Measurements from ENCODE around the gene OR6C70. TPM values are rescaled to one million over a fixed set of nuclear protein-coding genes. Genes with fewer than 3 reads are reported as not detected.
"Not testable (repeated sequence)": the region's sequence is repeated elsewhere in the genome, so short reads cannot be mapped to it uniquely, and the experiment has no call there.

The OR6C70 gene
- total RNA-seq: not detected
- not detected for polyA plus RNA-seq
- long read RNA-seq, donor 1: 0 reads
- long read RNA-seq, donor 2: 0 reads
- long read RNA-seq, donor 3: 0 reads
- long read RNA-seq, donor 4: 0 reads
- long read RNA-seq, donor 5: 0 reads
- long read RNA-seq, donor 6: 0 reads
- long read RNA-seq, donor 7: 0 reads
- long read RNA-seq, donor 8: 0 reads
- long read RNA-seq, donor 9: 0 reads
- long read RNA-seq, donor 10: 0 reads

GRCh38 chr12:55470088-55470829 lies at the start of gene OR6C70:
OR6C70 (minus strand) TSS chr12:55470138; CDS start chr12:55470138, 0 bp downstream.
- 95% methylated on average over 3 of the region's 3 CpGs for WGBS

DNA sequence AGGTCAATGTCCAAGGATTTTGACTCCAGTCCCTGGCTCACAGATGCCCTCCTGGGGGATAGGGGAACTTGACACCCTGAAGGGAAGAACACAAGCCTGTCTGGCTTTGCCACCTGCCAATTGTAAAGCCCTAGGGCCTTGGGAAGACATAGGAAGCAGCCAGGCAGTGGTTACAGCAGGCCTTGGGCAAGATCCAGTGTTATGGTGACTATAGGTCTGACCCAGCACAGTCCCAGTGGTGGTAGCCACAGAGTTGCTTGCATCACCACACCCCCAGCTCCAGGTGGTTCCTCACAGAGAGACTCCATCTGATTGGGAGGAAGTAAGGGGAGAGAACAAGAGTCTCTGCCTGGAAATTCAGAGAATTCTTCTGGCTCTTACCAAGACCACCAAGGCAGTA lies 46.5 kb upstream of the OR6C70 start:
- no peaks in the 10 kb centered on the region for H3K4me1 ChIP-seq (ENCODE audit: control insufficient read depth in 2 of 2, insufficient read depth in 2 of 2, low read length in 2 of 2)
- DNase-seq (ENCODE audit: low read depth in 6 of 9, low spot score in 9 of 9): no peak
- H3K27ac ChIP-seq (ENCODE audit: low read depth in 1 of 2, low read length in 1 of 2): no peak overlapping the region
- no peak overlapping the region for H3K4me3 ChIP-seq (ENCODE audit: low read length in 2 of 2)
- no peaks in the 10 kb centered on the region for H3K36me3 ChIP-seq (ENCODE audit: control insufficient read depth in 2 of 2, insufficient read depth in 2 of 2, low read length in 1 of 2)
- no peaks in the 10 kb centered on the region for H3K27me3 ChIP-seq (ENCODE audit: control insufficient read depth in 2 of 2, insufficient read depth in 1 of 2, low read length in 1 of 2)
- no peaks in the 10 kb centered on the region for H3K9me3 ChIP-seq (ENCODE audit: control insufficient read depth in 2 of 2, insufficient read depth in 1 of 2, low read length in 1 of 2)

More at GRCh38 chr12:55470088-55470829, at the start of gene OR6C70:
- no peak for DNase-seq (ENCODE audit: low read depth in 6 of 9, low spot score in 9 of 9)
- Histone ChIP-seq H3K4me1 (ENCODE audit: control insufficient read depth in 2 of 2, insufficient read depth in 2 of 2, low read length in 2 of 2) (no peaks in the 10 kb centered on the region), H3K27me3 (ENCODE audit: control insufficient read depth in 2 of 2, insufficient read depth in 1 of 2, low read length in 1 of 2) (no peaks in the 10 kb centered on the region), H3K9me3 (ENCODE audit: control insufficient read depth in 2 of 2, insufficient read depth in 1 of 2, low read length in 1 of 2) (no peaks in the 10 kb centered on the region), H3K27ac (ENCODE audit: low read depth in 1 of 2, low read length in 1 of 2) (no peak within 1 kb of the TSS), H3K36me3 (ENCODE audit: control insufficient read depth in 2 of 2, insufficient read depth in 2 of 2, low read length in 1 of 2) (no peaks in the 10 kb centered on the region), H3K4me3 (ENCODE audit: low read length in 2 of 2) (no peak within 1 kb of the TSS)

DNA sequence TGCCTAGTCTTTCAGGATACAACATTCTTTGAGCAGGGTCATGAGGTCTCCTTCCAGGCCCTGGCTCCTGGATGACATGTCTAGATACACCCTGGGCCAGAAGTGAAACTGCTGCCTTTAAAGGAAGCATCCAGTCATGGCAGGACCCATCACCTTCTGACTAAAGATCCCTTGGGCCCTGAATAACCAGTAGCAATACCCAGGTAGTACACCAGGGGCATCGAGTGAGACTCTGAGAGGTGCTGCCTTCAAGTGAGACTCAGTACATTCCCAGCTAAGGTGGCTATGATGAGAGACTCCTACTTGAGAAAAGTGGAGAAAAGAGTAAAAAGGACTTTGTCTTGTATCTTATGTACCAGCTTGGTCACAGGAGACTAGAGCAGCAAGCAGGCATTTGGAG lies 45.8 kb upstream of the OR6C70 start:
- DNase-seq (ENCODE audit: low read depth in 6 of 9, low spot score in 9 of 9): no peak
- Histone ChIP-seq H3K4me1 (ENCODE audit: control insufficient read depth in 2 of 2, insufficient read depth in 2 of 2, low read length in 2 of 2) (no peaks in the 10 kb centered on the region), H3K27me3 (ENCODE audit: control insufficient read depth in 2 of 2, insufficient read depth in 1 of 2, low read length in 1 of 2) (no peaks in the 10 kb centered on the region), H3K4me3 (ENCODE audit: low read length in 2 of 2) (no peak overlapping the region), H3K9me3 (ENCODE audit: control insufficient read depth in 2 of 2, insufficient read depth in 1 of 2, low read length in 1 of 2) (no peaks in the 10 kb centered on the region), H3K27ac (ENCODE audit: low read depth in 1 of 2, low read length in 1 of 2) (no peak overlapping the region), H3K36me3 (ENCODE audit: control insufficient read depth in 2 of 2, insufficient read depth in 2 of 2, low read length in 1 of 2) (no peaks in the 10 kb centered on the region)
- 87% methylated on average over 1 of the region's 1 CpG for WGBS

- Histone ChIP-seq H3K36me3 (ENCODE audit: control insufficient read depth in 2 of 2, insufficient read depth in 2 of 2, low read length in 1 of 2) (no peaks in the 10 kb centered on the region), H3K27me3 (ENCODE audit: control insufficient read depth in 2 of 2, insufficient read depth in 1 of 2, low read length in 1 of 2) (no peaks in the 10 kb centered on the region), H3K9me3 (ENCODE audit: control insufficient read depth in 2 of 2, insufficient read depth in 1 of 2, low read length in 1 of 2) (no peaks in the 10 kb centered on the region), H3K27ac (ENCODE audit: low read depth in 1 of 2, low read length in 1 of 2) (no peak overlapping the region), H3K4me3 (ENCODE audit: low read length in 2 of 2) (no peak overlapping the region), H3K4me1 (ENCODE audit: control insufficient read depth in 2 of 2, insufficient read depth in 2 of 2, low read length in 2 of 2) (no peaks in the 10 kb centered on the region)
- no peak for DNase-seq (ENCODE audit: low read depth in 6 of 9, low spot score in 9 of 9)
- 63% methylated on average over 2 of the region's 2 CpGs for WGBS
Observed at GRCh38 chr12:55501601-55502000, 31.7 kb upstream of the OR6C70 start.

- no peak for DNase-seq (ENCODE audit: low read depth in 6 of 9, low spot score in 9 of 9)
- H3K27ac ChIP-seq (ENCODE audit: low read depth in 1 of 2, low read length in 1 of 2): no peak overlapping the region
- WGBS: 51% methylated on average over 2 of the region's 2 CpGs
Observed at GRCh38 chr12:55499810-55500252, 29.9 kb upstream of the OR6C70 start.

DNA sequence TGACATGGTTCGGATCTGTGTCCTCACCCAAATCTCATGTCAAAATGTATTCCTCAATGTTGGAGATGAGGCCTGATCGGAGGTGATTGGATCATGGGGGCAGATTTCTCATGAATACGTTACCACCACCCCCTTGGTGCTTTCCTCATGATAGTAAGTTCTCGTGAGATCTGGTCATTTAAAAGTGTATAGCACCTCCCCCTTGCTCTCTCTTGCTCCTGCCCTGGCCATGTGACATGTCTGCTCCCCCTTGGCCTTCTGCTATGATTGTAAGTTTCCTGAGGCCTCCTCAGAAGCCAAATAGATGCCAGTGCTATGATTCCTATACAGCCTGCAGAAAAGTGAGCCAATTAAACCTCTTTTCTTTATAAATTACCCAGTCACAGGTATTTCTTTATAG lies 29.3 kb upstream of the OR6C70 start:
- no peaks in the 10 kb centered on the region for H3K27me3 ChIP-seq (ENCODE audit: control insufficient read depth in 2 of 2, insufficient read depth in 1 of 2, low read length in 1 of 2)
- H3K4me1 ChIP-seq (ENCODE audit: control insufficient read depth in 2 of 2, insufficient read depth in 2 of 2, low read length in 2 of 2): no peaks in the 10 kb centered on the region
- no peak for DNase-seq (ENCODE audit: low read depth in 6 of 9, low spot score in 9 of 9)
- no peak overlapping the region for H3K27ac ChIP-seq (ENCODE audit: low read depth in 1 of 2, low read length in 1 of 2)
- no peak overlapping the region for H3K4me3 ChIP-seq (ENCODE audit: low read length in 2 of 2)
- H3K9me3 ChIP-seq (ENCODE audit: control insufficient read depth in 2 of 2, insufficient read depth in 1 of 2, low read length in 1 of 2): no peaks in the 10 kb centered on the region
- 93% methylated on average over 4 of the region's 4 CpGs for WGBS
- H3K36me3 ChIP-seq (ENCODE audit: control insufficient read depth in 2 of 2, insufficient read depth in 2 of 2, low read length in 1 of 2): no peaks in the 10 kb centered on the region

More at GRCh38 chr12:55499810-55500252, 29.9 kb upstream of the OR6C70 start:
- Histone ChIP-seq H3K4me3 (ENCODE audit: low read length in 2 of 2) (no peak overlapping the region), H3K9me3 (ENCODE audit: control insufficient read depth in 2 of 2, insufficient read depth in 1 of 2, low read length in 1 of 2) (no peaks in the 10 kb centered on the region), H3K4me1 (ENCODE audit: control insufficient read depth in 2 of 2, insufficient read depth in 2 of 2, low read length in 2 of 2) (no peaks in the 10 kb centered on the region), H3K27me3 (ENCODE audit: control insufficient read depth in 2 of 2, insufficient read depth in 1 of 2, low read length in 1 of 2) (no peaks in the 10 kb centered on the region), H3K36me3 (ENCODE audit: control insufficient read depth in 2 of 2, insufficient read depth in 2 of 2, low read length in 1 of 2) (no peaks in the 10 kb centered on the region)

- 90% methylated on average over 5 of the region's 5 CpGs for WGBS
- Histone ChIP-seq H3K27me3 (ENCODE audit: control insufficient read depth in 2 of 2, insufficient read depth in 1 of 2, low read length in 1 of 2) (no peaks in the 10 kb centered on the region), H3K4me3 (ENCODE audit: low read length in 2 of 2) (no peak overlapping the region), H3K27ac (ENCODE audit: low read depth in 1 of 2, low read length in 1 of 2) (no peak overlapping the region), H3K36me3 (ENCODE audit: control insufficient read depth in 2 of 2, insufficient read depth in 2 of 2, low read length in 1 of 2) (no peaks in the 10 kb centered on the region), H3K4me1 (ENCODE audit: control insufficient read depth in 2 of 2, insufficient read depth in 2 of 2, low read length in 2 of 2) (no peaks in the 10 kb centered on the region), H3K9me3 (ENCODE audit: control insufficient read depth in 2 of 2, insufficient read depth in 1 of 2, low read length in 1 of 2) (no peaks in the 10 kb centered on the region)
- no peak for DNase-seq (ENCODE audit: low read depth in 6 of 9, low spot score in 9 of 9)
Observed at GRCh38 chr12:55495490-55495889, 25.6 kb upstream of the OR6C70 start.

- DNase-seq (ENCODE audit: low read depth in 6 of 9, low spot score in 9 of 9): no peak
- H3K9me3 ChIP-seq (ENCODE audit: control insufficient read depth in 2 of 2, insufficient read depth in 1 of 2, low read length in 1 of 2): no peaks in the 10 kb centered on the region
- H3K4me1 ChIP-seq (ENCODE audit: control insufficient read depth in 2 of 2, insufficient read depth in 2 of 2, low read length in 2 of 2): no peaks in the 10 kb centered on the region
- H3K27ac ChIP-seq (ENCODE audit: low read depth in 1 of 2, low read length in 1 of 2): no peak within 1 kb of the TSS
- 80% methylated on average over 2 of the region's 2 CpGs for WGBS
- H3K36me3 ChIP-seq (ENCODE audit: control insufficient read depth in 2 of 2, insufficient read depth in 2 of 2, low read length in 1 of 2): no peaks in the 10 kb centered on the region
- H3K4me3 ChIP-seq (ENCODE audit: low read length in 2 of 2): no peak within 1 kb of the TSS
- no peaks in the 10 kb centered on the region for H3K27me3 ChIP-seq (ENCODE audit: control insufficient read depth in 2 of 2, insufficient read depth in 1 of 2, low read length in 1 of 2)
Observed at GRCh38 chr12:55492078-55492477, 22.1 kb upstream of the OR6C70 start, which contains the start of gene OR6C68. OR6C68 (plus strand) TSS chr12:55492378; CDS start chr12:55492378, 0 bp downstream.

- H3K27ac ChIP-seq (ENCODE audit: low read depth in 1 of 2, low read length in 1 of 2); H3K4me3 ChIP-seq (ENCODE audit: low read length in 2 of 2); H3K9me3 ChIP-seq (ENCODE audit: control insufficient read depth in 2 of 2, insufficient read depth in 1 of 2, low read length in 1 of 2); H3K36me3 ChIP-seq (ENCODE audit: control insufficient read depth in 2 of 2, insufficient read depth in 2 of 2, low read length in 1 of 2); DNase-seq (ENCODE audit: low read depth in 6 of 9, low spot score in 9 of 9); H3K4me1 ChIP-seq (ENCODE audit: control insufficient read depth in 2 of 2, insufficient read depth in 2 of 2, low read length in 2 of 2); H3K27me3 ChIP-seq (ENCODE audit: control insufficient read depth in 2 of 2, insufficient read depth in 1 of 2, low read length in 1 of 2): not testable (repeated sequence)
- WGBS: 89% methylated on average over 11 of the region's 13 CpGs
Observed at GRCh38 chr12:55484284-55484683, 14.3 kb upstream of the OR6C70 start.

Measured in thymus (tissue), 14 donors.